Measurements from ENCODE around the gene ZMIZ1. TPM values are rescaled to one million over a fixed set of nuclear protein-coding genes. Genes with fewer than 3 reads are reported as not detected.
A peak's percentile ranks its signal among the peaks of the same experiment; 100 is the strongest.

ZMIZ1 gene
- polyA plus RNA-seq, 2 donors: 29.2 to 29.7 TPM

DNA sequence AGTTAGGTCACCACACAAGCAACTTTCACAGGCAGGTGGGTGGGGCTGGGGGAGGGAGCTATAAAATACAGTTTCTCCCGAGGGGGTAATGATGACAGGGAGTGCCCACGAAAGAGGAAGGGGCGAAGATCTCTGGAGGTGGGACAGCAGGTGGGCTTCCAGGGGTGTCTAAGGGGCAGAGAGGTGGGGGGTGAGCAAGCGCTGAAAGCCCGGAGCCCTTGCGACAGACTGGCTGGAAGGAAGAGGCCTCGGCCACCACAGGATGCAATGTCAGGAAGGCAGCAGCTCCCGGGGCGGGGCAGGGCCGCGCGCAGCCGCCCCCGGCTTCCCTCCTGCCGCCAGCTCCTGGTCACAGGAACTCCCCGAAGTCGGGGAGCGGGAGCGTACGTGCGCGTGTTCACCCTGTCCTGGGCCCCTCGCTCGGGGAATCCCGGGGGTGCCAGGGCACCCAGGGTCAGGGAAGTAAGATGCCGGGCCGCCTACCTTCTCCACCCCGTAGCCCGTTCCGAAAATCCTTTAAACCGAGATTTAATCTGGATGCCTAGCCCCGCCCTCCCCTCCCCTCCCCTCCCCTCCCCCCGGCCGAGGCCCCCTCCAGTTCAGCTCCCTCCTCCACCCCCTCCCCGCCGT is 173.3 kb downstream of the ZMIZ1 start:
- 4 to 6% methylated on average over 26 to 36 of the region's 36 CpGs for WGBS, 2 donors

DNA sequence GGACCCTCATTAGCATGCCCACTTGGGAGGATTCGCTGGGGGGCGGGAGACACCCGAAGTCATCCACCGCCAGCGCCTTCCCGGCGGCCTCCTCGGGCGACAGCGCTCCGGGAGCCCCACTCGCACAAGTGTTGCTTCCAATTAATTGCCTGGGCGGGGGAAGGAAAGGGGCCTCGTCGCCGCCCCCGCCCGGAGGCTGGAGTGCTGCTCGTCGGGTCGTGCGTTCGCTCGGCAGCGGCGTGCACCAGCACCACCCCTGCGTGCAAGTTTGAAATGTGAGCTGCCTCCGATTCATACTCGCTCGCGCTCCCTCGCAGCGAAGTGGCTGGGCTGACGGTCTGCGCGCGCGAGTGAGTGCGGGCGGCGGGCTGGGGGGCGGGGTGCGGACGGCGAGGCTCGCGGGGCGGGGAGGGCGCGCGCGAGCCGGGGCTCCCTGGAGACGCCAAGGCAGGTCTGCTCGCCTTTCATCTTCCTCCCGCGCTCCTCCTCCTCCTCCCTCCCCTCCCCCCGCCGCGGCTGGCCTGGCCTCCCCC is 173.9 kb downstream of the ZMIZ1 start:
- Histone ChIP-seq H3K4me1 (ENCODE audit: control insufficient read depth in 2 of 2, insufficient read depth in 2 of 2, low read length in 1 of 2) (peaks cover 23 to 48% of the 10 kb centered on the region in 2 donors), H3K9me3 (ENCODE audit: control insufficient read depth in 2 of 2, insufficient read depth in 1 of 2, low read depth in 1 of 2, low read length in 1 of 2) (no peaks in the 10 kb centered on the region), H3K4me3 (ENCODE audit: low read depth in 1 of 2, low read length in 2 of 2) (peak overlapping the region; percentile 47 to 49), H3K27me3 (ENCODE audit: control insufficient read depth in 1 of 2, insufficient read depth in 2 of 2, low read length in 2 of 2) (no peaks in the 10 kb centered on the region), H3K36me3 (ENCODE audit: control insufficient read depth in 2 of 2, insufficient read depth in 2 of 2, low read length in 1 of 2) (peaks cover 0 to 10% of the 10 kb centered on the region in 2 donors), H3K27ac (ENCODE audit: low read depth in 2 of 2, low read length in 1 of 2) (peak overlapping the region; percentile 80)
- WGBS, 2 donors: 0 to 2% methylated on average over 37 to 60 of the region's 60 CpGs

More for the DNA sequence above, 173.3 kb downstream of the ZMIZ1 start:
- no peaks in the 10 kb centered on the region for H3K27me3 ChIP-seq (ENCODE audit: control insufficient read depth in 1 of 2, insufficient read depth in 2 of 2, low read length in 2 of 2)
- peak overlapping the region; percentile 80 for H3K27ac ChIP-seq (ENCODE audit: low read depth in 2 of 2, low read length in 1 of 2)
- H3K4me1 ChIP-seq (ENCODE audit: control insufficient read depth in 2 of 2, insufficient read depth in 2 of 2, low read length in 1 of 2): peaks cover 19 to 50% of the 10 kb centered on the region in 2 donors
- H3K9me3 ChIP-seq (ENCODE audit: control insufficient read depth in 2 of 2, insufficient read depth in 1 of 2, low read depth in 1 of 2, low read length in 1 of 2): no peaks in the 10 kb centered on the region
- peak overlapping the region; percentile 47 to 49 for H3K4me3 ChIP-seq (ENCODE audit: low read depth in 1 of 2, low read length in 2 of 2)
- H3K36me3 ChIP-seq (ENCODE audit: control insufficient read depth in 2 of 2, insufficient read depth in 2 of 2, low read length in 1 of 2): peaks cover 0 to 10% of the 10 kb centered on the region in 2 donors

DNA sequence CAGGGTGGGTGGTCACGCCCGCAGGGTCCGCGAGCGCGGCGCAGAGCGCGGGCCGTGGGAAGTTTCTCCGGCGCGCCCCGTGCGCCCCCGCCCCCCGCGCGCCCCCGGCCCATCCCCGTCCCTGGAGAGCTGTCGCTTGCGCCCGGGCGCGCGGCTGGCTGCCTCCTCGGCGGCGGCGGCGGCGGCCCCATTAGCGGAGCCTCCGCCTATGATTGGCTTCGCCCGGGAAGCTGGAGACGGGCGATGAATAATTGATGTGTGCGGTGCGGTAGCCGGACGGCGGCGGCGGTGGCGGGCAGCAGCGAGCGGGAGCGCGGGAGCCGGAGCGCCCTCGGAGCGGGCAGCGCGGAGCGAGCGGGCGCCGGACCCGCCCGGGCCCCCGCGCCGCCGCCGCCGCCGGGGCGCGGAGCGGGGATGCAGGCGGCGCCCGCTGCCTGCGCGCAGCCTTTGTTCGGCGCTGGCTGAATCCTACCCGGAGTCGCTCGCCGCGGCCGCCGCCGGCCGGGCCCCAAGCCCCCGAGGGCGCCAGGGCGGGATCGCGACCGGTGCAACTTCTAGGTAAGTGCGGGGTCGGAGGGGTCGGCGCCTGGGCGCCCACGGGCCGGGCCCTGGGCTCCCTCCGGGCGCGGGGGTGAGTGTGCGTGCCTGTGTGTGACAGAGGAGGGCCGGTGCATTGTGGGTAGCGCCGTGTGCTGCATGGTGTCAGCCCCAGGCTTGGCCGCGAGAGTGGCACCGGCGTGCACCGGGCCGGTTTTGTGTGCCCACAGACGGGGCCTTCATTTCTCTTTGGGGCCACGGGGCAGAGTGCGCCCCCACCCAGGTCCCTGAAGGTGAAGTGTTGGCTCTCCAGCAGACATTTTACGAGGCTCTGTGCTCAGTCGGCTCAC is 174.7 kb downstream of the ZMIZ1 start:
- Histone ChIP-seq H3K27ac (ENCODE audit: low read depth in 2 of 2, low read length in 1 of 2) (peak overlapping the region; percentile 80), H3K27me3 (ENCODE audit: control insufficient read depth in 1 of 2, insufficient read depth in 2 of 2, low read length in 2 of 2) (no peaks in the 10 kb centered on the region), H3K4me1 (ENCODE audit: control insufficient read depth in 2 of 2, insufficient read depth in 2 of 2, low read length in 1 of 2) (peaks cover 23 to 47% of the 10 kb centered on the region in 2 donors), H3K36me3 (ENCODE audit: control insufficient read depth in 2 of 2, insufficient read depth in 2 of 2, low read length in 1 of 2) (peaks cover 0 to 10% of the 10 kb centered on the region in 2 donors), H3K9me3 (ENCODE audit: control insufficient read depth in 2 of 2, insufficient read depth in 1 of 2, low read depth in 1 of 2, low read length in 1 of 2) (no peaks in the 10 kb centered on the region), H3K4me3 (ENCODE audit: low read depth in 1 of 2, low read length in 2 of 2) (peak overlapping the region; percentile 49)
- 6 to 24% methylated on average over 90 to 120 of the region's 120 CpGs for WGBS, 2 donors

DNA sequence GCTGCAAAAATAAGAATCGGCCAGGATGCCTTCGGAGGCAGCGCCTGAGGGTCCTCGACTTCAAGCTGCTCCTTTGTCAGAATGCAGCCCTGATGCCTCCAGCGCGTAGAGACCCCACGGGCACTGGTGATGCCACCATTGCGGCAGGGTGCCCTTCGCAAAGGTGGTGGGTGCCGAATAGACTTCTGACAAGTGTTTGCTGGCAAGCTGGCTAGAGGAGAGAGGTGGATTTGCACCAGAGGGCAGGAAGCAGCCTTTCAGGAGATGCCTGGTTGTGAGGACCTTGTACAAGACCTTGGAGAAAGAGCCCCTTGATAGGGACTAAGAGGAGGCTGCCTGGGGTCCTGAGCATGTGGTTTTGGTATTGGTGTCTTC is 175.3 kb downstream of the ZMIZ1 start:
- H3K27ac ChIP-seq (ENCODE audit: low read depth in 2 of 2, low read length in 1 of 2): peak overlapping the region; percentile 80
- peak overlapping the region; percentile 49 for H3K4me3 ChIP-seq (ENCODE audit: low read depth in 1 of 2, low read length in 2 of 2)
- H3K36me3 ChIP-seq (ENCODE audit: control insufficient read depth in 2 of 2, insufficient read depth in 2 of 2, low read length in 1 of 2): peaks cover 0 to 10% of the 10 kb centered on the region in 2 donors
- H3K27me3 ChIP-seq (ENCODE audit: control insufficient read depth in 1 of 2, insufficient read depth in 2 of 2, low read length in 2 of 2): no peaks in the 10 kb centered on the region
- H3K4me1 ChIP-seq (ENCODE audit: control insufficient read depth in 2 of 2, insufficient read depth in 2 of 2, low read length in 1 of 2): peaks cover 23 to 46% of the 10 kb centered on the region in 2 donors
- no peaks in the 10 kb centered on the region for H3K9me3 ChIP-seq (ENCODE audit: control insufficient read depth in 2 of 2, insufficient read depth in 1 of 2, low read depth in 1 of 2, low read length in 1 of 2)
- 67 to 69% methylated on average over 10 of the region's 10 CpGs for WGBS, 2 donors

DNA sequence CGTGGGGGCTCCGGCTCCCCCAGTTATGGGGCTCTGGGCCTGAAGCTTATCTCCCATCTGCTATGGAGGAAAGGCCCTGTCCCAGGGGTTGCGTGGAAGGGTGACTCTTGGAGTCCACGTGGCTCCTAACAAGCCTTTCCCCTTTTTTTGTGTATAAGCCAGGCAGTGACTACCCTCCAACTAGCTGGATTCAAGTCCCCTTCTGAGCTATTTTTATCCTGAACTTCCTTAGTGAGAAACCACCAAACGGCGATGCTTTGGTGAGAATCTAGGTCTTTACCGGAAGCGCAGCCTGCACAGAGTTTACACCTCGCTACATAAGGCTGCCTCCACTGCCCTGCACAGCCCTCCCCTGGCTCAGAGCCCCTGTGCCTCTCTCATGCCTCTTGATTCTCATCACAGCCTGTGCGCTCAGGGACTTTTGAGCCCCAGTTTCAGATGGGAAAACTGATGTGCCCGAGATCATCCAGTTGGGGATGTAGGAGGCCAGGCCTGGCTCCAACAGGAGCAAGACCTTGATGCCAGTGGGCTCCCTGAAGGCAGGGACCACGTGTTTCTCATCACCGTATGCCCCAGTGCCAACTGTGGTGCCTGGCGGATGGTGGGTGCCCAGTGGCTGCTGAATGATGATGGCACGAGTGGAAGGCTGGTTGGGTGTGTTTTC is 176.2 kb downstream of the ZMIZ1 start:
- Histone ChIP-seq H3K27me3 (ENCODE audit: control insufficient read depth in 1 of 2, insufficient read depth in 2 of 2, low read length in 2 of 2) (no peaks in the 10 kb centered on the region), H3K4me1 (ENCODE audit: control insufficient read depth in 2 of 2, insufficient read depth in 2 of 2, low read length in 1 of 2) (peaks cover 23 to 46% of the 10 kb centered on the region in 2 donors), H3K36me3 (ENCODE audit: control insufficient read depth in 2 of 2, insufficient read depth in 2 of 2, low read length in 1 of 2) (peaks cover 0 to 12% of the 10 kb centered on the region in 2 donors), H3K27ac (ENCODE audit: low read depth in 2 of 2, low read length in 1 of 2) (peak overlapping the region; percentile 74 to 81), H3K9me3 (ENCODE audit: control insufficient read depth in 2 of 2, insufficient read depth in 1 of 2, low read depth in 1 of 2, low read length in 1 of 2) (no peaks in the 10 kb centered on the region), H3K4me3 (ENCODE audit: low read depth in 1 of 2, low read length in 2 of 2) (peak overlapping the region in 1 of 2 donors; percentile 7)
- 71 to 73% methylated on average over 15 of the region's 15 CpGs for WGBS, 2 donors

DNA sequence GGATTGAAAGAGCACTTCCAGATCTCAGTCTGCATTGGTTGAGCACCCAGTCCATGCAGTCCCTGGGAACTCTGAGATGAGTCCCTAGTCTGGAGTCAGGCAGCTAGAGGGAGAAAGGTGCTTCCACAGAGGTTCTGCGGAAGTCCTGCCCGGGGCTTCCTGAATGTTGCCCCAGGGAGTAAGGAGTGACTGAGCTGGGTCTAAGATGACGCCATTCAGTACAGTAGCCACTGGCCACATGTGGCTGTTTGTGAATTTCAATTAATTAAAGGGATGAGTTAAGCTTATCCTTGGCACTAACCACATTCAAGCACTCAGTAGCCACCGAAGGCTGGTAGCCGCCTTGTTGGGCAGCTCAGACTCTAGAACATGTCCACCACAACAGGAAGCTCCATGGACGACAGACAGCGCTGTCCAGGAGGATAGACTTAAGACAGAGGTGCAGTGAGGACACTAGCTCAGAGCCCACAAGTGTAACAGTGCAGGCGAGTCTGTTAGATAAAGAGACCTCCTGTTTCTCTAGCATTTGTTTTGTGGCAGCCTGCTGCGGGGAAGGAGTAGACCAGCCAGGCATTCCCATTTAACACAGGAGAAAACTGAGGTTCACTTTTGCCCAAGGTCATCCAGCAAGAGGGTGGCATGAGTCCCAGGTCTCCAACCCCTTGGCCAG is 176.9 kb downstream of the ZMIZ1 start:
- Histone ChIP-seq H3K4me3 (ENCODE audit: low read depth in 1 of 2, low read length in 2 of 2) (no peak overlapping the region), H3K4me1 (ENCODE audit: control insufficient read depth in 2 of 2, insufficient read depth in 2 of 2, low read length in 1 of 2) (peaks cover 26 to 50% of the 10 kb centered on the region in 2 donors), H3K27ac (ENCODE audit: low read depth in 2 of 2, low read length in 1 of 2) (peak overlapping the region; percentile 74 to 81), H3K9me3 (ENCODE audit: control insufficient read depth in 2 of 2, insufficient read depth in 1 of 2, low read depth in 1 of 2, low read length in 1 of 2) (no peaks in the 10 kb centered on the region), H3K36me3 (ENCODE audit: control insufficient read depth in 2 of 2, insufficient read depth in 2 of 2, low read length in 1 of 2) (peaks cover 0 to 12% of the 10 kb centered on the region in 2 donors), H3K27me3 (ENCODE audit: control insufficient read depth in 1 of 2, insufficient read depth in 2 of 2, low read length in 2 of 2) (no peaks in the 10 kb centered on the region)
- 76 to 80% methylated on average over 9 of the region's 9 CpGs for WGBS, 2 donors

DNA sequence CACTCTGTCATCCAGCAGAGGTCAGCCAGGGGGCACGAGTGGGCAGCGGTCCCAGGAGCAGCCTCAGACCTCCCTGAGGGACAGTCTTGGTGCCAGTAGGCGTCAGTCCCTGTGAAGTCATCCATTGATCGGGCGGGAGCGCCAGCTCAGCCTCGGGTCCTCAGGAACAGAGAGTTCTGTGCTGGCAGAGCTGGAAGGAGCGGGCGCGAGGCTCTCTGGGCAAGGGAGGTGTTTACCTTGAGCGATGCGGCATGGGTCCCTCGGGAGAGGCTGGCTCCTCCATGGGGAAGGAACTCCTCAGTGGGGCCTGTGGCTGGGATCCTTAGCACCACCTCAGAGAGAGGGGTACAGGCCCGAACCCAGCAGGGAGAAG is 177.4 kb downstream of the ZMIZ1 start:
- peaks cover 26 to 53% of the 10 kb centered on the region in 2 donors for H3K4me1 ChIP-seq (ENCODE audit: control insufficient read depth in 2 of 2, insufficient read depth in 2 of 2, low read length in 1 of 2)

DNA sequence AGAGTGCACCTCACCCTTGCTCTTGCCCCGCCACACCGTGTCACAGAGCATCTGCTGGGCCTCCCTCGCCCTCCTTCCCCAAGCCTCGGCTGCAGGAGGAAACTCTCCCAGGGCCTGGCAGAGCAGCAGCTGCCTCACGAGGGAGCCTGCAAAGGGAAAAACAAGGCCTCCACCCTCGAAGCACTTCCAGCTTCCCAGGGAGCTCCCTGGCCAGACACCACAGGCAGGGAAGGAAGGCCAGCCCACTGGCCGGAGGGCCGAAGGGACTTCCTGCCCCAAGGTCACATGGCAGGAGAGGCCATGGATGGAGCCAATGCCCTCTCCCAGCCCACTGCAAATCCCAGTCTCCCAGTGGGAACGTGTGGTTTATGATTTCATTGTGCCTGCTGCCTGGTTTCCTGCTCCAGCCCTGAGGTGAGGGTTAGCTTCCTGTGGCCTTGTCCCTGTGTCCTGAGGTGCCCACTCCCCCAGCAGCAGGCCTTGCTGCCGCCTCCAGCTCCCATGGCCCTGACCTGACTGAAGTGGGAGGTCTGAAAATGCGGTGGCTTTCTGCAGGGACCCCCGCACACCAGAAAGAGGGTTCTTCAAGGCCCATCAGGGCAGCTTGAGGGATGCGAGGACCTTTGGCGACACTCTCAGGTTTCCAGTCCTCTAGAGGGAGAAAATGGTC is 178.0 kb downstream of the ZMIZ1 start:
- Histone ChIP-seq H3K4me1 (ENCODE audit: control insufficient read depth in 2 of 2, insufficient read depth in 2 of 2, low read length in 1 of 2) (peaks cover 24 to 50% of the 10 kb centered on the region in 2 donors), H3K27ac (ENCODE audit: low read depth in 2 of 2, low read length in 1 of 2) (peak overlapping the region; percentile 74 to 81), H3K9me3 (ENCODE audit: control insufficient read depth in 2 of 2, insufficient read depth in 1 of 2, low read depth in 1 of 2, low read length in 1 of 2) (no peaks in the 10 kb centered on the region), H3K27me3 (ENCODE audit: control insufficient read depth in 1 of 2, insufficient read depth in 2 of 2, low read length in 2 of 2) (no peaks in the 10 kb centered on the region), H3K36me3 (ENCODE audit: control insufficient read depth in 2 of 2, insufficient read depth in 2 of 2, low read length in 1 of 2) (peaks cover 0 to 12% of the 10 kb centered on the region in 2 donors), H3K4me3 (ENCODE audit: low read depth in 1 of 2, low read length in 2 of 2) (no peak overlapping the region)
- WGBS, 2 donors: 53 to 64% methylated on average over 14 of the region's 14 CpGs

More for the DNA sequence above, 177.4 kb downstream of the ZMIZ1 start:
- H3K27me3 ChIP-seq (ENCODE audit: control insufficient read depth in 1 of 2, insufficient read depth in 2 of 2, low read length in 2 of 2): no peaks in the 10 kb centered on the region
- H3K9me3 ChIP-seq (ENCODE audit: control insufficient read depth in 2 of 2, insufficient read depth in 1 of 2, low read depth in 1 of 2, low read length in 1 of 2): no peaks in the 10 kb centered on the region
- WGBS, 2 donors: 36 to 37% methylated on average over 14 of the region's 14 CpGs
- no peak overlapping the region for H3K4me3 ChIP-seq (ENCODE audit: low read depth in 1 of 2, low read length in 2 of 2)
- H3K36me3 ChIP-seq (ENCODE audit: control insufficient read depth in 2 of 2, insufficient read depth in 2 of 2, low read length in 1 of 2): peaks cover 0 to 12% of the 10 kb centered on the region in 2 donors
- H3K27ac ChIP-seq (ENCODE audit: low read depth in 2 of 2, low read length in 1 of 2): peak overlapping the region; percentile 74 to 81

All from esophagus (tissue), 2 donors.